ENCODE results near the gene DDX59.

DDX59 gene

DNA sequence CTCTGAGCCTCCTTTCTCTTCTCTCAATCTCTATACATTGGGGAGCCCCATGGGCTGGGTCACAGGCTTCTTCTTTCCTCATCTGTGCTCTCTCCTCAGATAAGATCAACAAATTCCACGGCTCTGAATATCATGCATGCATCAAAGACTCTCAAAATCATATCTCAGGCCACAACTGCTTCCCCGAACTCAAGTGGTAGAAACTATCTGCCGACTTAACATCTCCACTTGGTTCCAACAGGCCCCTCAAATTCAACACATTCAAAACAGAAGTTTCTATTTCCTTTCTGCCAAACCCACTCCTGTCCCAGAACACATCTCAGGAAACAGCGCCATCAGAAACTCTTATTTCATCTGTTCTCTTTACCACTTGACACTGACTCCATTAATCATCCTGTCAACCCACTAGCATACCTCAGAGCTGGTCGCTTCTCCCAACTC, 16.7 kb downstream of the DDX59 start:
- no peak for DNase-seq (ENCODE audit: low spot score)
- ChIA-PET POLR2A (ENCODE audit: low non-redundant PET) (interaction anchor here (1.3 kb wide), 1 partner anchor 17 kb away, joined by 4 read pairs; the partner anchor contains the start of gene DDX59), CTCF (interaction anchor here (0.6 to 0.8 kb wide), 3 partner anchors 11 to 133 kb away, joined by 3 read pairs; no protein-coding TSS in a partner anchor)
- TF ChIP-seq CTCF (conservative IDR thresholded peaks at IDR 0.05; ENCODE audit: low read depth): no peak
- 0 out of 2 replicates have a peak overlapping the region, but pooled peaks have one; percentile 7 for H3K27ac ChIP-seq

DNA sequence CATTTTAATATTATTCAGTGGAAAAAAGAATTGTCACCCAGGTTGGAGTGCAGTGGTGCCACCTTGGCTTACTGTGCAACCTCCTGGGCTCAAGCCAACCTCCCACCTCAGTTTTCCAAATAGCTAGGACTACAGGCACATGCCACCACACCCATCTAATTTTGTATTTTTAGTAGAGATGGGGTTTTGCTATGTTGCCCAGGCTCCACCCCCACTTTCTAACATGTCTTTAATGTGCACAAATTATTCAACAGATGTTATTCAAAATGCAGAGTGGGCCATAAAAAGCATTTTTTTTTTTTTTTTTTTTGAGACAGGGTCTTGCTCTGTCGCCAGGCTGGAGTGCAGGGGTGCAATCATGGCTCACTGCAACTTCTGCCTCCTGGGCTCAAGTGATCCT, 17.3 kb downstream of the DDX59 start:
- ChIA-PET POLR2A (ENCODE audit: low non-redundant PET) (interaction anchor here (1.3 kb wide), 1 partner anchor 17 kb away, joined by 4 read pairs; the partner anchor contains the start of gene DDX59), CTCF (interaction anchor here (0.6 kb wide), 1 partner anchor 108 kb away, joined by 3 read pairs; no protein-coding TSS in a partner anchor)
- no peak for DNase-seq (ENCODE audit: low spot score)
- no peak for TF ChIP-seq CTCF (conservative IDR thresholded peaks at IDR 0.05; ENCODE audit: low read depth)
- peak overlapping the region; percentile 19; the same call in 1 of the 2 replicates for H3K27ac ChIP-seq

DNA sequence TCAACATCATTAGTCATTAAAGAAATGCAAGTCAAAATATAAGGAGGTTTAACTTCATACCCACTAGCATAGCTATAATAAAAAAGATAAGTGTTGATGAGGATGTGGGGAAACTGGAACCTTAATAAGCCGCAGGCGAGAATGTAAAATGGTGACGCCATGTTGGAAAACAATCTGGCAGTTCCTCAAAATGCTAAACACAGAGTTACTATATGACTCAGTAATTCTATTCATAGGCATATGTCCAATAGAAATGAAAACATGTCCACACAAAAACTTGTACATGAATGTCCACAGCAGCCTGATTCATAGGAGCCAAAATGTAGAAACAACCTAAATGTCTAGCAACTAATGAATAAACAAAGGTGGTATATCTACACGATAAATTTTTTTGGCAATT, 23.2 kb downstream of the DDX59 start:
- no peak overlapping the region for H3K27ac ChIP-seq
- no peak for DNase-seq (ENCODE audit: low spot score)
- TF ChIP-seq CTCF (conservative IDR thresholded peaks at IDR 0.05; ENCODE audit: low read depth): no peak
- POLR2A ChIA-PET (ENCODE audit: low non-redundant PET): no interaction called here
- CTCF ChIA-PET: interaction anchor here (0.5 to 0.6 kb wide), 2 partner anchors 110 to 1585 kb away, joined by 3 read pairs; no protein-coding TSS in a partner anchor

DNA sequence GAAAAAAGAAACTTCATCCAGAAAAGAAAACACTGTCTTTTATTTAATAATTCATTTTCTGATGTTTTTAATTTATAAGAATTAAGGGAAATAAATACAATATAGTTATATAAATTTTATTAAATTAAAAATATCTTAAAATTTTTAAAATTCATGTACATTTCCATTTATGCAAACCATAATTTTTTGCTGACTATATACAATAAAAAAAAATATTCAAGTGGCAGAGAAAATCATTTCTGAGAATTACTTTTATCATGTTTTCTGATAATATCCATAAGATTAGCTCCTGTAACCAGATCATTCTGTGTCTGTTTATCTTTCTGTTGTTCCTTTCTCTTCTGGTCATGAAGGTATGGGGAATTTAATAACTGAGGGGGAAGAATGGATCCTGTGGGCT, 25.7 kb downstream of the DDX59 start:
- no peak for TF ChIP-seq CTCF (conservative IDR thresholded peaks at IDR 0.05; ENCODE audit: low read depth)
- ChIA-PET POLR2A (ENCODE audit: low non-redundant PET) (no interaction called here), CTCF (interaction anchor here (0.6 to 0.7 kb wide), 2 partner anchors 26 to 189 kb away, joined by 3 read pairs; partner anchors contain the start of gene DDX59)
- DNase-seq (ENCODE audit: low spot score): no peak
- no peak overlapping the region for H3K27ac ChIP-seq

GRCh38 chr1:200642481-200642880, 27.2 kb downstream of the DDX59 start:
- ChIA-PET CTCF (interaction anchor here (0.6 kb wide), 1 partner anchor 719 kb away, joined by 3 read pairs; no protein-coding TSS in a partner anchor), POLR2A (ENCODE audit: low non-redundant PET) (no interaction called here)
- no peak for DNase-seq (ENCODE audit: low spot score)
- no peak for TF ChIP-seq CTCF (conservative IDR thresholded peaks at IDR 0.05; ENCODE audit: low read depth)
- H3K27ac ChIP-seq: no peak overlapping the region

DNA sequence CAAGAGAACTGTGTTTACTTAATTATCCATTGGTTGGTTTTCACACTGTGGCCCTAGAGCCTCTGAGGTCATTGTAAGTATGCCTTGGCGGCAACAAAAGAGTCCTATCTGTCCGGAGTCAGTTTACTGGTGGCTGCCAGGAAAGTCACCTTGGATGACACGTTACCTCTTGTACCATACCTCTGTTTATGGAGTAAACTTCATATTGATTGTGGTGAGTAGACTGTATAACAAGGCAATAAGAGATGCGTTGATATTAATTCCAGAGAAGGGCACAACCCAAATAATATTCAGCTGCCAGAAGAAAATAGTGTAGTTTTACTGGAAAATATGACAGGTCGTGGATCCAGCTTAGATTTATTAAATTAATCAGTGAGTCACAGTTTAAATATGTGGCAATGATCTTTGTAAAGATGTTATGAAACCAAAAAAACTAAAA, 28.7 kb downstream of the DDX59 start:
- ChIA-PET CTCF (interaction anchor here (0.6 to 0.7 kb wide), 2 partner anchors 86 to 134 kb away, joined by 3 read pairs; no protein-coding TSS in a partner anchor), POLR2A (ENCODE audit: low non-redundant PET) (no interaction called here)
- TF ChIP-seq CTCF (conservative IDR thresholded peaks at IDR 0.05; ENCODE audit: low read depth): no peak
- peak overlapping the region; percentile 91 for H3K27ac ChIP-seq
- DNase-seq (ENCODE audit: low spot score): peak; percentile 68

All from RWPE1 (cell line).